CD14-positive monocyte (primary cell): ENCODE data around the gene LLGL2. TPM values are rescaled to one million over a fixed set of nuclear protein-coding genes. Genes with fewer than 3 reads are reported as not detected.
A peak's percentile ranks its signal among the peaks of the same experiment; 100 is the strongest.

ENCODE experiments used
- DNase-seq, 3 donors: peaks; one replicate each; pipeline ENCODE4 v3.0.0-alpha.2; 2011 to 2022
- H2AFZ ChIP-seq: 2 replicates; pipeline ENCODE4 v1.6.0; 2012; ENCODE audit warnings: mild to moderate bottlenecking, low read depth, low read length, inconsistent platforms; ENCODE audit not compliant: insufficient read depth, poor library complexity, severe bottlenecking
- H3K27ac ChIP-seq, 2 donors: 1 replicate in 1 of 2; 2 replicates in 1 of 2; pipeline ENCODE4 v1.5.1; 2012 to 2013; ENCODE audit warnings: low read length in 2 of 2, control low read depth in 1 of 2, inconsistent platforms in 1 of 2, low read depth in 1 of 2, mild to moderate bottlenecking in 1 of 2
- H3K27me3 ChIP-seq, 2 donors: one replicate each; pipeline versions ENCODE4 v1.6.0 to v1.6.1; 2011 to 2013; ENCODE audit warnings: low read length in 2 of 2; ENCODE audit not compliant: control insufficient read depth in 2 of 2, insufficient read depth in 2 of 2
- H3K36me3 ChIP-seq, 2 donors: replicated peaks in 1 of 2; 1 replicate in 1 of 2; 2 replicates in 1 of 2; pipeline versions ENCODE4 v1.5.1 to v1.6.1; 2012 to 2013; ENCODE audit warnings: low read length in 2 of 2, control low read depth in 1 of 2, inconsistent platforms in 1 of 2, mild to moderate bottlenecking in 1 of 2; ENCODE audit not compliant: insufficient read depth in 2 of 2, control insufficient read depth in 1 of 2
- H3K4me1 ChIP-seq, 2 donors: 1 replicate in 1 of 2; 2 replicates in 1 of 2; pipeline versions ENCODE4 v1.5.1 to v1.6.1; 2012 to 2013; ENCODE audit warnings: low read length in 2 of 2, control low read depth in 1 of 2, inconsistent platforms in 1 of 2, mild to moderate bottlenecking in 1 of 2, moderate library complexity in 1 of 2; ENCODE audit not compliant: insufficient read depth in 2 of 2, control insufficient read depth in 1 of 2
- H3K4me2 ChIP-seq: replicated peaks from 2 replicates; pipeline ENCODE3; 2012; ENCODE audit warnings: low read length, moderate library complexity, mild to moderate bottlenecking; ENCODE audit not compliant: poor library complexity, severe bottlenecking; ENCODE audit errors: extremely low read depth
- H3K4me3 ChIP-seq, 3 experiments: fragments of 200-600 bp in 1 of 3; sonication (generic) in 1 of 3; replicated peaks in 1 of 3; 1 replicate in 2 of 3; 2 replicates in 1 of 3; pipeline ENCODE4 v1.5.1; 2011 to 2013; ENCODE audit warnings: low read length in 3 of 3, mild to moderate bottlenecking in 3 of 3, control low read depth in 2 of 3, low read depth in 2 of 3, inconsistent platforms in 1 of 3, moderate library complexity in 1 of 3
- H3K79me2 ChIP-seq: 2 replicates; pipeline ENCODE4 v1.6.0; 2012; ENCODE audit warnings: mild to moderate bottlenecking, control low read depth, inconsistent platforms, low read length, moderate library complexity; ENCODE audit not compliant: insufficient read depth
- H3K9ac ChIP-seq: 2 replicates; pipeline ENCODE4 v1.6.0; 2017; ENCODE audit warnings: low read length, mild to moderate bottlenecking; ENCODE audit not compliant: insufficient read depth, poor library complexity, severe bottlenecking
- H3K9me3 ChIP-seq, 2 donors: replicated peaks in 1 of 2; 1 replicate in 1 of 2; 2 replicates in 1 of 2; pipeline versions ENCODE4 v1.5.1 to v1.6.1; 2012 to 2013; ENCODE audit warnings: low read length in 2 of 2, control low read depth in 1 of 2; ENCODE audit not compliant: control insufficient read depth in 1 of 2, insufficient read depth in 1 of 2
- H4K20me1 ChIP-seq: 2 replicates; pipeline ENCODE4 v1.6.0; 2012; ENCODE audit warnings: mild to moderate bottlenecking, low read length, control low read depth, moderate library complexity; ENCODE audit not compliant: insufficient read depth
- H3K27ac Mint-ChIP-seq, 7 donors: one replicate each; pipeline ENCODE4 v1.8.0; 2020; ENCODE audit warnings: mild to moderate bottlenecking in 7 of 7, mixed read lengths in 7 of 7, moderate library complexity in 6 of 7, inconsistent platforms in 2 of 7
- H3K27me3 Mint-ChIP-seq, 3 donors: one replicate each; pipeline ENCODE4 v1.8.0; 2021 to 2022; ENCODE audit warnings: low read depth in 3 of 3, mild to moderate bottlenecking in 3 of 3, mixed read lengths in 3 of 3, moderate library complexity in 3 of 3, inconsistent platforms in 1 of 3
- H3K36me3 Mint-ChIP-seq, 2 donors: one replicate each; pipeline ENCODE4 v1.8.0; 2020; ENCODE audit warnings: mixed read lengths in 2 of 2, inconsistent platforms in 1 of 2, mild to moderate bottlenecking in 1 of 2
- H3K4me1 Mint-ChIP-seq: one replicate; pipeline ENCODE4 v1.8.0; 2020; ENCODE audit warnings: mild to moderate bottlenecking, mixed read lengths
- H3K4me3 Mint-ChIP-seq, 2 donors: one replicate each; pipeline ENCODE4 v1.8.0; 2020; ENCODE audit warnings: mild to moderate bottlenecking in 2 of 2, mixed read lengths in 2 of 2, moderate library complexity in 1 of 2
- H3K9me3 Mint-ChIP-seq, 7 donors: one replicate each; pipeline ENCODE4 v1.8.0; 2020 to 2022; ENCODE audit warnings: mixed read lengths in 7 of 7, mild to moderate bottlenecking in 6 of 7, moderate library complexity in 6 of 7, inconsistent platforms in 2 of 7
- WGBS: methylation state at CpG from one replicate; pipeline ENCODE4 v1.1.5; 2013; ENCODE audit warnings: missing lambda C conversion rate; ENCODE audit not compliant: insufficient coverage; 5-methylcytosine and 5-hydroxymethylcytosine counted together
- intact Hi-C, 2 donors: fragments of 100-400 bp; cut with micrococcal nuclease; formaldehyde crosslinking; loops; one replicate each; pipeline versions ENCODE4 v1.15.0 to v1.15.1; 2023
- polyA plus RNA-seq, 3 donors: library from polyadenylated mRNA; depleted of rRNA in 1 of 3; unstranded in 2 of 3; stranded (reverse) in 1 of 3; fragments of 300-500 nt in 2 of 3; fragments of >200 nt in 1 of 3; fragmentation: Illumina TruSeq in 2 of 3; gene quantifications; 1 replicate in 2 of 3; 2 replicates in 1 of 3; pipeline ENCODE4 v1.2.3, GENCODE V29; 2012 to 2021
- TF ChIP-seq, protein P1 (sequence below): fragments of 200-600 bp; IDR thresholded peaks from one replicate; pipeline ENCODE4 v1.8.0; 2022; ENCODE audit warnings: antibody characterized with exemption, mild to moderate bottlenecking

The LLGL2 gene
- polyA plus RNA-seq, 3 donors, result 4.8 to 7.5 (median 5.5) TPM

DNA sequence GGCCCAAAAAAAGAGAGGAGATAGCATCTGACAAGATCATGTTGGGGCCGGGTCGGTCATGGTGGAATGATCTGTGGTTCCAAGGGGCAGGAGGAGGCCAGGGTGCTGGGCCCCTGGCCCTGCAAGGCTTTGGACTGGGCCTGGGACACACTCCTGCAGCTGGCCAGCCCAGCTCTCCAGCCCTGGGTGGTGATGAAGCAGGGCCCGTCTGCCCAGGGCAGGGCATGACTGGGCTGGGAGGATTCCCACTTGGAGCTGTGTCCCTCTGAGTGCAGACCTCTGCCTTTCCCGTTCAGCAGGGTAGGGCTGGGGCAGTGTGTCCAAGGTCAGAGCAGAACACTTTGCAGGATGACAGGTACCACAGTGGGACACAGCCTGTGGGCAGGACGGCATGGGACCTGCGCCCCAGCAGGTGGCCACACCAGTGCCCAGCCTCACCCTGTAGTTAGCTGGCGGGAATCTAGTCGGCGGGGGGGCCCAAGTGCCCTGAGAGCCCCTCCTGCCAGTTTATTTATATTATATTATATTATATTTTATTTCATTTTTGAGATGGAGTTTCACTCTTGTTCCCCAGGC, 34.5 kb downstream of the LLGL2 start:
- WGBS, result 100% methylated on average over 6 of the region's 9 CpGs
- Histone ChIP-seq H2AFZ (no peak overlapping the region), H3K9ac (no peak overlapping the region), H3K4me2 (no peak overlapping the region), H3K4me1 (no peaks in the 10 kb centered on the region), H3K27ac (no peak overlapping the region), H3K36me3 (no peaks in the 10 kb centered on the region), H3K27me3 (no peaks in the 10 kb centered on the region), H3K9me3 (no peaks in the 10 kb centered on the region), H3K79me2 (no peaks in the 10 kb centered on the region), H4K20me1 (no peaks in the 10 kb centered on the region), H3K4me3 (no peak overlapping the region)
- peaks cover 0 to 4% (median 0%) of the 10 kb centered on the region in 7 donors for H3K9me3 Mint-ChIP-seq
- no peaks in the 10 kb centered on the region for H3K36me3 Mint-ChIP-seq
- intact Hi-C loops, result no loop called here
- TF ChIP-seq, protein P1, sequence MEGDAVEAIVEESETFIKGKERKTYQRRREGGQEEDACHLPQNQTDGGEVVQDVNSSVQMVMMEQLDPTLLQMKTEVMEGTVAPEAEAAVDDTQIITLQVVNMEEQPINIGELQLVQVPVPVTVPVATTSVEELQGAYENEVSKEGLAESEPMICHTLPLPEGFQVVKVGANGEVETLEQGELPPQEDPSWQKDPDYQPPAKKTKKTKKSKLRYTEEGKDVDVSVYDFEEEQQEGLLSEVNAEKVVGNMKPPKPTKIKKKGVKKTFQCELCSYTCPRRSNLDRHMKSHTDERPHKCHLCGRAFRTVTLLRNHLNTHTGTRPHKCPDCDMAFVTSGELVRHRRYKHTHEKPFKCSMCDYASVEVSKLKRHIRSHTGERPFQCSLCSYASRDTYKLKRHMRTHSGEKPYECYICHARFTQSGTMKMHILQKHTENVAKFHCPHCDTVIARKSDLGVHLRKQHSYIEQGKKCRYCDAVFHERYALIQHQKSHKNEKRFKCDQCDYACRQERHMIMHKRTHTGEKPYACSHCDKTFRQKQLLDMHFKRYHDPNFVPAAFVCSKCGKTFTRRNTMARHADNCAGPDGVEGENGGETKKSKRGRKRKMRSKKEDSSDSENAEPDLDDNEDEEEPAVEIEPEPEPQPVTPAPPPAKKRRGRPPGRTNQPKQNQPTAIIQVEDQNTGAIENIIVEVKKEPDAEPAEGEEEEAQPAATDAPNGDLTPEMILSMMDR, result no peak
- H3K4me3 Mint-ChIP-seq, result no peak overlapping the region
- H3K27me3 Mint-ChIP-seq, result peaks cover 0 to 5% (median 0%) of the 10 kb centered on the region in 3 donors
- DNase-seq, result no peak
- H3K4me1 Mint-ChIP-seq, result no peaks in the 10 kb centered on the region
- H3K27ac Mint-ChIP-seq, result peak overlapping the region in 1 of 7 donors; percentile 15

DNA sequence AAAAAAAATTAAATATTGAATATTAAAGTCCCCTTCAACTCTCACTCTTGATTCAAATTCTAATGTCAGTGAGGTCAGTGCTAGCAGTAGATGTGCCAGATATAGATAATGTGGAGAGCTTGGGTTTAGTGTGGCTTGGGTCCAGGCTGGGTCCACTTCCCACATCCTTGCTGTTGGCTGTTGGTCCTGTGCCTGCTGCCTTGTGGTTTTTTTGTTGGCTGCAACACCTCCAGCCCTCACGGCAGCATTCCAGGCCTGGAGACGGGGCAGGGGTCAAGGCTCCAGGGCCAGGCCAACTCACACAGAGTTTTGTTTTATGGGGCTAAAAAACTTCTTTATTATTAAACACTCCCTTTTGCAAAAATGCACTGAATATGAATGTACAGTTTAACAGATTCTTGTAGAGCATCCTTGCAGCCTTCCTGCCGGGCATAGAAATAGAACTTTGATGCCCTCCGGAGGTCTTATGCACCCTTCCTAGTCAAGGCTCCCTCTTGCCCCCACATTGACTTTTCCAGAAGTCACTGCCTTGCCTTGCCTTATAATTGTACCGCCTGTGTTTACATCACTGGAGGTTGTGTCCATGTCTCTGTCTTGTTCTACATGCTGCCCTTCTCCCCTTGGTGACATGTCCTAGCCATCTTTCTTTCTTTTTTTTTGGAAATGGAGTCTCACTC, 36.6 kb downstream of the LLGL2 start:
- Mint-ChIP-seq H3K4me1 (peaks cover 6% of the 10 kb centered on the region), H3K36me3 (no peaks in the 10 kb centered on the region), H3K9me3 (peaks cover 0 to 2% (median 0%) of the 10 kb centered on the region in 7 donors), H3K4me3 (no peak overlapping the region), H3K27ac (peak overlapping the region in 1 of 7 donors; percentile 3), H3K27me3 (peaks cover 0 to 4% (median 0%) of the 10 kb centered on the region in 3 donors)
- H3K27ac ChIP-seq, result no peak overlapping the region
- no peak for DNase-seq
- no peaks in the 10 kb centered on the region for H4K20me1 ChIP-seq
- H3K79me2 ChIP-seq, result no peaks in the 10 kb centered on the region
- H2AFZ ChIP-seq, result no peak overlapping the region
- H3K9ac ChIP-seq, result no peak overlapping the region
- no peaks in the 10 kb centered on the region for H3K27me3 ChIP-seq
- H3K4me1 ChIP-seq, result peaks cover 3 to 4% of the 10 kb centered on the region in 2 donors
- intact Hi-C loops, result no loop called here
- H3K9me3 ChIP-seq, result no peaks in the 10 kb centered on the region
- WGBS, result 100% methylated on average over 3 of the region's 5 CpGs
- no peaks in the 10 kb centered on the region for H3K36me3 ChIP-seq
- no peak overlapping the region for H3K4me3 ChIP-seq
- H3K4me2 ChIP-seq, result no peak overlapping the region
- TF ChIP-seq, protein P1, result no peak
